Cardiac atrium fibroblast (primary cell): Measurements from ENCODE around the gene DYTN. TPM values are rescaled to one million over a fixed set of nuclear protein-coding genes. Genes with fewer than 3 reads are reported as not detected.

Source experiments
- total RNA-seq: library from RNA; depleted of rRNA; stranded (reverse); fragments of >200 nt; gene quantifications from 2 replicates; pipeline ENCODE4 v1.2.3, GENCODE V29; 2015

DYTN gene
- total RNA-seq, result not detected in 2 replicates

DNA sequence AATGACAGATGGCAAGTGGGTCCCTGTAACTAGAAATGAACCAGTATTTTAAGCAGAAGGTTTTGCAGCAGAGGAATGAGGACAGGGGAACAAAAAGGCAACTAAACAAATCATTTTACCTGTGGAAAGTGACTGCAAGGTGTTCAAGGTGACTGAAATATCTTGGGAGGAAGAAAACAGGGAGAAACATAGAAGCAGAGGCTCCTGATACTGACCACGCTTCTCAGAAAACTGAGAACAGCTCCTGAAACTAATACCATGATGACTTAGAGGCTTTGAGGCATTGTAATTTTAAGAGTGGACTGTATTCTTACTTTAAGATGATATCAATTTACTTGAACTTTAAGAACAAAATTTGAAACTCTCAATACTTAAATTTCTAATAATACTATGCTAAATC, at the start of gene DYTN:
Gene DYTN (minus strand): TSS at position 101 of the 400 bp plus-strand sequence. CDS start 117 bp downstream, outside the sequence.

DNA sequence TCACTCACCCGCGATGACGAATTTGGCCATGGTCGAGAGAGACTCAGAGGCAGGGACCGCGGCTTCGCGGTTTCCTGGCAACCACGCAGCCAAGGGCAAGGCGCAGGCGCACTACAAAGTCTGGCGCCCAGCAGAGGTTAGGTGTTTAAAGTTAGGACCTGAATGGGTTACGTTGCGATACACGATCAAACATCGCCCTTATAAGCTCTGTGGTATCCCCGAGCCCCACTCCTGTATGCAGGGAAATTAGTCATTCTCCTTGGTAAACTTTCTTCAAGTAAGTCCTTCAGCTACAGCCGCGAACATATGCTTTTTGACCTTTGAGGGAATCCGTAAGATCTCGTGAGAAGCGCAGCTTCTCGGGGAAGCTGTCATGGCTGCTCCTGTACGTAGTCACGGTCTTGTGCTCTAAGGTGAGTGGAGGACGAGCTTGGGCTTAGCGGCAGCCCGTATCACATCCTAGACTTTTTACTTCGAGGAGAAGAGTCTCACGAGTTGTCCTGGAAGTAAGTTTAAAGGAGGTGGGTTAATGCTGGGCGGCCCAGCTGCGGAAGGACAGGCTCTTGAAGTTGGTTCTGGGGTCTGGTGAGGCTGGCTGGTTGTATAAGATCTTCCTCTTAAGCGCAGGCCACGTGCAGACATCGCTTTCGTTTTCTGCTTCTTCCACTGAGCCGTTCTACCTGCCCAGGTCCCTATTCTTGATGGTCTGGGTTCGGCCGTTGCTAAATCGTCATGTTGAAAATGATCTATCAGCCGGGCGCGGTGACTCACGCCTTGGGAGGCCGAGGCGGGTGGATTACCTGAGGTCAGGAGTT, 47.3 kb upstream of the DYTN start, which contains the start of the genes FASTKD2 and MDH1B:
Gene FASTKD2 (plus strand): TSS at position 365 of the 815 bp plus-strand sequence. CDS start 1,088 bp downstream, outside the sequence.
Gene MDH1B (minus strand): TSS at position 87 of the 815 bp plus-strand sequence. CDS start 57 bp downstream, at position 30.

DNA sequence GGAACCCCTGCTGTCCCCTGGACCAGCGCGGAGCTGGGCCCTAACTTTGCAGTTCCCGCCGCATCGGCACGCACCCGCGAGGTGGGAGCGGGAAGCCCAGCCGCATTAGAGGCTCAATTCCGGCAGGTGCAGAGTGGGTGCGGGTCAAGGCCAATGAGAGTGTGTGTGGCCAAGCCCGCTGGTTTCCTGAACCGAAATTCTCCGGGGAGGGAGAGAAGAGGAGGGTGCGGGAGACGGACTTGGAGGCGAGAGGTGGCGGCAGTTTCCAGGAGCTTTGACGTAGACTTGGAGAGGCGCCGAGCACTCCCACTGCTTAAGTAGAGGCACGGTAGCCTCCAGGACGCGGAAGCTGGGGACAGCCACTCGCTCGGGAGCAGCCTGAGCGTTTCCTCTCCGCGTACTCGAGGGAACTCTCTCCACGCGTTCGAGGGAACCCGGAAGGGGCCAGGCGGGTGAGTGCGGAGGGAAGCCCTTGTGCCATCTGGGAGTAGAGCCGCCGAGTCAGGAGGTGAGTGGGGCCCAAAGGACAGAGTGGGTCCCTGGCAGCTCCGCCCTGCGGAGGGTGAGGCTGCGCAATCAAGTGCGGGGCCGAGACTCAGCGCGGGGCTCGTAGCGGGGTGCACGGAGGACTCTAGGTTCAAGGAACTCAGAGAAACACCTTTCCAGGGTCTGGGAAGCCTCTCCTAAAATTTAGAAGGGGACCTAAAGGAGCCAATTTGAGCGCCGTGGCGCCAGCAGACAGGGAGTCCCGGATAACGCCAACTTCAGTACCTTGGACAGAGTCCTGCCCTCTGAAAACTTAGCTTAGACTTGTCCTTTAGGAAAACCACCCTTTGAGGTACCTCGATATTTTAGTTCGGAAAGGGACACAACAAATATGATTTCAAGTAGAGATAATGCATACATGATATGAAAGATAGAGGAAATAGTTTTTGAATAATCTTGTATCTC, 75.8 kb downstream of the DYTN start, which contains the start of gene FAM237A:
Gene FAM237A (plus strand): TSS at position 413 of the 951 bp plus-strand sequence. CDS start 1,750 bp downstream, outside the sequence.

Other genes with a start within 250 kb of the DYTN start
- not detected in 2 replicates for gene FAM237A, start 75.9 kb downstream of the DYTN start, total RNA-seq
- 0.32 and 0.36 TPM in 2 replicates for gene MDH1B, start 46.9 kb upstream of the DYTN start, total RNA-seq
- 17.9 and 23.2 TPM in 2 replicates for gene FASTKD2, start 47.2 kb upstream of the DYTN start, total RNA-seq
- not detected in 2 replicates for gene CPO, start 221.1 kb upstream of the DYTN start, total RNA-seq